Measurements from ENCODE around the gene CMSS1. TPM values are rescaled to one million over a fixed set of nuclear protein-coding genes. Genes with fewer than 3 reads are reported as not detected.

The CMSS1 gene
- total RNA-seq, 1 experiment from 2014 or later, result 86.3 TPM

DNA sequence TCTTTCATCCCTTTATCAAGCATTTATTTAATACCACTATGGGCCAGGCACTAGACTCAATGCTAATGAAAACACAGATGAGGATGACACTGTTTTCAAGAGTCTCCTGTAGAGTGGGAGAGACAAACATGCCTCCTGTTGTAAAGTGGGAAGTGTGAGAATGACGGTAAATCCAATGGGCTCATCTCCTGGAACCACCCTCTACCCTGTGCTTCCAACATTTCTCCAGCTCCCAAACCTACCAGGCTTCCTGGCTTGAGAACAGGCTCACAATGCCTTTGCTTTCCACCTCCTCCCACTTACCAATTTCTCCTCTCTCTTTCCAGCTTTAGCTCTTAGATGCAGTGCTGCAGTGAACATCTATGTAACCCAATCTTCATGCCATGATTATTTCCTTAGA, 389.0 kb downstream of the CMSS1 start:
- Histone ChIP-seq H3K4me1 (ENCODE audit: control insufficient read depth, insufficient read depth, low read length) (no peaks in the 10 kb centered on the region), H3K9me3 (ENCODE audit: control insufficient read depth, insufficient read depth, low read depth, low read length) (no peaks in the 10 kb centered on the region), H3K36me3 (ENCODE audit: control insufficient read depth, insufficient read depth, low read length) (no peaks in the 10 kb centered on the region), H3K27ac (ENCODE audit: low read length) (no peak overlapping the region), H3K4me3 (ENCODE audit: low read depth in 2 of 2, low read length in 2 of 2) (no peak overlapping the region), H3K27me3 (ENCODE audit: control insufficient read depth, insufficient read depth, low read length) (no peaks in the 10 kb centered on the region)
- TF ChIP-seq TCF7L2 (IDR thresholded peaks at IDR 0.05; ENCODE audit: low read depth, low read length) (no peak), SIN3A (IDR thresholded peaks at IDR 0.05; ENCODE audit: borderline replicate concordance, insufficient read depth, low read depth, low read length) (no peak), POLR2AphosphoS5 (IDR thresholded peaks at IDR 0.05; ENCODE audit: low read depth, low read length) (no peak)
- TF ChIP-seq, protein P1, sequence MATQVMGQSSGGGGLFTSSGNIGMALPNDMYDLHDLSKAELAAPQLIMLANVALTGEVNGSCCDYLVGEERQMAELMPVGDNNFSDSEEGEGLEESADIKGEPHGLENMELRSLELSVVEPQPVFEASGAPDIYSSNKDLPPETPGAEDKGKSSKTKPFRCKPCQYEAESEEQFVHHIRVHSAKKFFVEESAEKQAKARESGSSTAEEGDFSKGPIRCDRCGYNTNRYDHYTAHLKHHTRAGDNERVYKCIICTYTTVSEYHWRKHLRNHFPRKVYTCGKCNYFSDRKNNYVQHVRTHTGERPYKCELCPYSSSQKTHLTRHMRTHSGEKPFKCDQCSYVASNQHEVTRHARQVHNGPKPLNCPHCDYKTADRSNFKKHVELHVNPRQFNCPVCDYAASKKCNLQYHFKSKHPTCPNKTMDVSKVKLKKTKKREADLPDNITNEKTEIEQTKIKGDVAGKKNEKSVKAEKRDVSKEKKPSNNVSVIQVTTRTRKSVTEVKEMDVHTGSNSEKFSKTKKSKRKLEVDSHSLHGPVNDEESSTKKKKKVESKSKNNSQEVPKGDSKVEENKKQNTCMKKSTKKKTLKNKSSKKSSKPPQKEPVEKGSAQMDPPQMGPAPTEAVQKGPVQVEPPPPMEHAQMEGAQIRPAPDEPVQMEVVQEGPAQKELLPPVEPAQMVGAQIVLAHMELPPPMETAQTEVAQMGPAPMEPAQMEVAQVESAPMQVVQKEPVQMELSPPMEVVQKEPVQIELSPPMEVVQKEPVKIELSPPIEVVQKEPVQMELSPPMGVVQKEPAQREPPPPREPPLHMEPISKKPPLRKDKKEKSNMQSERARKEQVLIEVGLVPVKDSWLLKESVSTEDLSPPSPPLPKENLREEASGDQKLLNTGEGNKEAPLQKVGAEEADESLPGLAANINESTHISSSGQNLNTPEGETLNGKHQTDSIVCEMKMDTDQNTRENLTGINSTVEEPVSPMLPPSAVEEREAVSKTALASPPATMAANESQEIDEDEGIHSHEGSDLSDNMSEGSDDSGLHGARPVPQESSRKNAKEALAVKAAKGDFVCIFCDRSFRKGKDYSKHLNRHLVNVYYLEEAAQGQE (IDR thresholded peaks at IDR 0.05; ENCODE audit: insufficient read depth in 1 of 2, low read depth in 2 of 2, low read length in 1 of 2), result no peak
- TF ChIP-seq, protein P2, sequence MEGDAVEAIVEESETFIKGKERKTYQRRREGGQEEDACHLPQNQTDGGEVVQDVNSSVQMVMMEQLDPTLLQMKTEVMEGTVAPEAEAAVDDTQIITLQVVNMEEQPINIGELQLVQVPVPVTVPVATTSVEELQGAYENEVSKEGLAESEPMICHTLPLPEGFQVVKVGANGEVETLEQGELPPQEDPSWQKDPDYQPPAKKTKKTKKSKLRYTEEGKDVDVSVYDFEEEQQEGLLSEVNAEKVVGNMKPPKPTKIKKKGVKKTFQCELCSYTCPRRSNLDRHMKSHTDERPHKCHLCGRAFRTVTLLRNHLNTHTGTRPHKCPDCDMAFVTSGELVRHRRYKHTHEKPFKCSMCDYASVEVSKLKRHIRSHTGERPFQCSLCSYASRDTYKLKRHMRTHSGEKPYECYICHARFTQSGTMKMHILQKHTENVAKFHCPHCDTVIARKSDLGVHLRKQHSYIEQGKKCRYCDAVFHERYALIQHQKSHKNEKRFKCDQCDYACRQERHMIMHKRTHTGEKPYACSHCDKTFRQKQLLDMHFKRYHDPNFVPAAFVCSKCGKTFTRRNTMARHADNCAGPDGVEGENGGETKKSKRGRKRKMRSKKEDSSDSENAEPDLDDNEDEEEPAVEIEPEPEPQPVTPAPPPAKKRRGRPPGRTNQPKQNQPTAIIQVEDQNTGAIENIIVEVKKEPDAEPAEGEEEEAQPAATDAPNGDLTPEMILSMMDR (IDR thresholded peaks at IDR 0.05), result no peak
- in situ Hi-C loops (cut with HindIII; ENCODE audit: low pct_unique_long_range_greater_than_20kb, low sequenced_read_pairs) (no loop called here), intact Hi-C loops (cut with micrococcal nuclease; ENCODE audit: unreplicated experiment) (no loop called here)
- ChIA-PET POLR2A (no interaction called here), CTCF (no interaction called here)
- BruUV-seq (replicated peaks), result no TSS peak
- no peak for ATAC-seq
- no peak for DNase-seq (ENCODE audit: low read depth, low spot score)

DNA sequence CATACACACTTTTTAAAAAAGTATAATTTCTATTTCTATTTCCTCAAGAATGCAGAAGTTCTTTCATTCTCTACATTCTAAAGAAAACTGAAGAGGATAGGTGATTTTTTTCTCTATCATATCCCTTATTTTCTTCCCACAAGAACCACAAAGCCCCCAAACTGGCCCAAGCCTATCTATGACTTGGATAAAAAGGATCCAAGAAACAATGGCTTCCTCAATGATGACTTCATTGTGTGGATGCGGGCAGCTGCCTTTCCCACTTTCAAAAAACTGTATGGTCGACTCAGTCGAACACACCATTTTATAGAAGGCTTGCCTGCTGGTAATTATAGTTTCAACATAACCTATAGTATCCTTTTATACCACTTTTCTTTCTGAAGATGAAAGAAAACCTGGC, 390.2 kb downstream of the CMSS1 start:
- in situ Hi-C loops (cut with HindIII; ENCODE audit: low pct_unique_long_range_greater_than_20kb, low sequenced_read_pairs) (no loop called here), intact Hi-C loops (cut with micrococcal nuclease; ENCODE audit: unreplicated experiment) (no loop called here)
- POLR2A ChIA-PET, result no interaction called here
- no TSS peak for BruUV-seq (replicated peaks)
- no peak overlapping the region for H3K27ac ChIP-seq (ENCODE audit: low read length)
- no peaks in the 10 kb centered on the region for H3K4me1 ChIP-seq (ENCODE audit: control insufficient read depth, insufficient read depth, low read length)
- H3K9me3 ChIP-seq (ENCODE audit: control insufficient read depth, insufficient read depth, low read depth, low read length), result no peaks in the 10 kb centered on the region
- CTCF ChIA-PET, result no interaction called here
- H3K36me3 ChIP-seq (ENCODE audit: control insufficient read depth, insufficient read depth, low read length), result no peaks in the 10 kb centered on the region
- no peaks in the 10 kb centered on the region for H3K27me3 ChIP-seq (ENCODE audit: control insufficient read depth, insufficient read depth, low read length)
- ATAC-seq, result no peak
- H3K4me3 ChIP-seq (ENCODE audit: low read depth in 2 of 2, low read length in 2 of 2), result no peak overlapping the region
- DNase-seq (ENCODE audit: low read depth, low spot score), result no peak
- TF ChIP-seq, protein P1 (IDR thresholded peaks at IDR 0.05; ENCODE audit: insufficient read depth in 1 of 2, low read depth in 2 of 2, low read length in 1 of 2), result no peak
- no peak for TF ChIP-seq SIN3A (IDR thresholded peaks at IDR 0.05; ENCODE audit: borderline replicate concordance, insufficient read depth, low read depth, low read length)
- TF ChIP-seq, protein P2 (IDR thresholded peaks at IDR 0.05), result no peak
- no peak for TF ChIP-seq TCF7L2 (IDR thresholded peaks at IDR 0.05; ENCODE audit: low read depth, low read length)
- TF ChIP-seq POLR2AphosphoS5 (IDR thresholded peaks at IDR 0.05; ENCODE audit: low read depth, low read length), result no peak
